Esophagus mucosa (tissue), 1 donor: ENCODE data around the gene DNAJC27. TPM values are rescaled to one million over a fixed set of nuclear protein-coding genes. Genes with fewer than 3 reads are reported as not detected.
A peak's percentile ranks its signal among the peaks of the same experiment; 100 is the strongest.

Experiments used
- ATAC-seq: fragments of 200-7000 bp; cut with Tn5 transposase; one replicate; pipeline ENCODE4 v1.9.1; 2020
- total RNA-seq: library from RNA; stranded (reverse); gene quantifications from one replicate; pipeline ENCODE4 v1.2.4, GENCODE V29; 2023
- donor health status: DM: yes; HTN: yes; CAD: no.

Gene DNAJC27
- total RNA-seq, 1 donor from 2014 or later, result 2.2 TPM

- no peak for ATAC-seq
Measured at GRCh38 chr2:24925815-24926214, 45.9 kb downstream of the DNAJC27 start.

GRCh38 chr2:24924732-24925131 is 47.0 kb downstream of the DNAJC27 start:
- ATAC-seq, result no peak

GRCh38 chr2:24924266-24924665 is 47.5 kb downstream of the DNAJC27 start:
- ATAC-seq, result no peak

- no peak for ATAC-seq
Measured at GRCh38 chr2:24923106-24923505, 48.6 kb downstream of the DNAJC27 start.

- no peak for ATAC-seq
Measured at GRCh38 chr2:24922556-24922955, 49.2 kb downstream of the DNAJC27 start.

GRCh38 chr2:24920809-24921441 is 50.8 kb downstream of the DNAJC27 start:
- no peak for ATAC-seq

- peak; percentile 55 for ATAC-seq
Measured at GRCh38 chr2:24920098-24920808, 51.5 kb downstream of the DNAJC27 start, which contains the start of gene ADCY3. TSS of gene ADCY3 (minus strand) at chr2:24920237. CDS start at chr2:24918987, 1,250 bp downstream.

GRCh38 chr2:24919506-24920097 is 52.2 kb downstream of the DNAJC27 start:
- ATAC-seq, result peak; percentile 33

- ATAC-seq, result peak; percentile 24
Measured at GRCh38 chr2:24919037-24919505, 52.7 kb downstream of the DNAJC27 start.

GRCh38 chr2:24918326-24919036 is 53.3 kb downstream of the DNAJC27 start:
- no peak for ATAC-seq

GRCh38 chr2:24917731-24918325 is 53.9 kb downstream of the DNAJC27 start:
- no peak for ATAC-seq

- no peak for ATAC-seq
Measured at GRCh38 chr2:24917086-24917485, 54.7 kb downstream of the DNAJC27 start.

GRCh38 chr2:24915796-24916195 is 56.0 kb downstream of the DNAJC27 start:
- no peak for ATAC-seq

- no peak for ATAC-seq
Measured at GRCh38 chr2:24915175-24915574, 56.6 kb downstream of the DNAJC27 start.

GRCh38 chr2:24914713-24915112 is 57.0 kb downstream of the DNAJC27 start:
- no peak for ATAC-seq

- ATAC-seq, result no peak
Measured at GRCh38 chr2:24913911-24914310, 57.8 kb downstream of the DNAJC27 start.

- no peak for ATAC-seq
Measured at GRCh38 chr2:24912986-24913385, 58.8 kb downstream of the DNAJC27 start.

GRCh38 chr2:24912523-24912922 is 59.2 kb downstream of the DNAJC27 start:
- ATAC-seq, result no peak

- ATAC-seq, result no peak
Measured at GRCh38 chr2:24910245-24910644, 61.5 kb downstream of the DNAJC27 start.

GRCh38 chr2:24909555-24910177 is 62.1 kb downstream of the DNAJC27 start:
- ATAC-seq, result no peak

- ATAC-seq, result no peak
Measured at GRCh38 chr2:24908461-24908901, 63.3 kb downstream of the DNAJC27 start.

- ATAC-seq, result no peak
Measured at GRCh38 chr2:24907116-24907515, 64.6 kb downstream of the DNAJC27 start.
